ENCODE measurements around the gene PTPN3. TPM values are rescaled to one million over a fixed set of nuclear protein-coding genes. Genes with fewer than 3 reads are reported as not detected.
A peak's percentile ranks its signal among the peaks of the same experiment; 100 is the strongest.

The PTPN3 gene
- polyA plus RNA-seq, 1 donor (not counting 4 experiments of a cell fraction or from before 2014, with no cell fraction given): 19.9 TPM

DNA sequence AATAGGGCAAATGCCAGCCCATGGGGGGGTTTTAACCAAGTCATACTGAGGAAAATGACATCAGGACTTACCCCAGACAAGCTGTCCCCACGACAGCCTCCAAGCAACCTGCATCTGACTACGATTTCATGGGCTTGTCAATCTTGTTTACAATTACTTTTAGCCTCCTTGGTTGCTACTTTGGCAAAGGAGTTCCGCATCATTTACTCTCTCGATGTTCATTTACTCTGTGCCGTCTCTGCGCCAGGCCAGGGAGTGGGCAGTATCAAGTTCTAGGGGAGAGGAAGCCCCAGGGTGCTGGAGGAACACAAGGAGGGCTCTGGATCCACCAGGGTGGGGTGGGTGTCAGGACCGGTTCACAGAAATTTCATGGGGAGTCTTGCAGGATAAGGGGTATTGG lies 23.9 kb downstream of the PTPN3 start:
- H3K79me2 ChIP-seq (ENCODE audit: control insufficient read depth, insufficient read depth, low read length): peaks cover 59% of the 10 kb centered on the region

DNA sequence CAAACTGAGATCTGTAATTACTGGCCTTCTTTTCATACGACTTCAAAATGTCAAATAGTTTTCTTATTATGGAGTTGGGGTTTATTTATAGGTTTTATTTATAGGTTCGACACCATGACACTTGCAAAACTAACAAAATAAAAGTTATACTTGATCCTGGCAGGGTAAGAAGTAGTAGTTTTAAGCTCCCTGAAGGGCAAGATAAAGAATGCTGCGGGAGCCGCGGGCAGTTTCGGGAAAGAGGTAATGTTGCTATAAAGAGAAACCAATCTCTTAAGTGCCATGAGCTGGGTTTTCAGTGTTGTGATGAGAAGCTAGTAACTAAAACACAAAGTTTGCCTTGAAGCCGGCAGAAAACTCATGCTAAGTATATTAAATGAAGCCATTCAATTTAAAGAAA lies 24.8 kb downstream of the PTPN3 start:
- peaks cover 71% of the 10 kb centered on the region for H3K4me1 ChIP-seq (ENCODE audit: control insufficient read depth, extremely low read depth, insufficient read depth, low read length)

More for the DNA sequence above, 23.9 kb downstream of the PTPN3 start:
- Histone ChIP-seq H3K9me1 (ENCODE audit: control insufficient read depth, extremely low read depth, insufficient read depth, low read length) (no peaks in the 10 kb centered on the region), H3K27me3 (ENCODE audit: control insufficient read depth, extremely low read depth, insufficient read depth, low read length) (no peaks in the 10 kb centered on the region), H3K27ac (ENCODE audit: control insufficient read depth, insufficient read depth, low read length) (peak overlapping the region; percentile 77), H3K4me2 (ENCODE audit: control insufficient read depth, extremely low read depth, insufficient read depth, low read depth, low read length) (peak overlapping the region; percentile 78), H4K20me1 (ENCODE audit: control insufficient read depth, extremely low read depth, insufficient read depth, low read length) (no peaks in the 10 kb centered on the region), H3K36me3 (ENCODE audit: control insufficient read depth in 2 of 2, extremely low read depth in 1 of 2, insufficient read depth in 2 of 2, low read length in 2 of 2) (peaks cover 0 to 6% of the 10 kb centered on the region in 2 experiments), H3K4me3 (ENCODE audit: control insufficient read depth in 2 of 3, extremely low read depth in 1 of 3, insufficient read depth in 2 of 3, low read depth in 1 of 3, low read length in 3 of 3) (no peak overlapping the region), H3K4me1 (ENCODE audit: control insufficient read depth, extremely low read depth, insufficient read depth, low read length) (peaks cover 64% of the 10 kb centered on the region), H2AFZ (ENCODE audit: control insufficient read depth, low read length) (no peak overlapping the region), H3K9ac (ENCODE audit: control insufficient read depth, extremely low read depth, insufficient read depth, low read length) (peak overlapping the region; percentile 69), H3K9me3 (ENCODE audit: control insufficient read depth, low read depth, low read length) (no peaks in the 10 kb centered on the region)
- dilution Hi-C loops (cut with MboI; ENCODE audit: extremely low pct_ligation_motif_present, low sequenced_read_pairs): no loop called here
- DNase-seq (ENCODE audit: low read depth, low spot score): no peak
- TF ChIP-seq, protein P1, sequence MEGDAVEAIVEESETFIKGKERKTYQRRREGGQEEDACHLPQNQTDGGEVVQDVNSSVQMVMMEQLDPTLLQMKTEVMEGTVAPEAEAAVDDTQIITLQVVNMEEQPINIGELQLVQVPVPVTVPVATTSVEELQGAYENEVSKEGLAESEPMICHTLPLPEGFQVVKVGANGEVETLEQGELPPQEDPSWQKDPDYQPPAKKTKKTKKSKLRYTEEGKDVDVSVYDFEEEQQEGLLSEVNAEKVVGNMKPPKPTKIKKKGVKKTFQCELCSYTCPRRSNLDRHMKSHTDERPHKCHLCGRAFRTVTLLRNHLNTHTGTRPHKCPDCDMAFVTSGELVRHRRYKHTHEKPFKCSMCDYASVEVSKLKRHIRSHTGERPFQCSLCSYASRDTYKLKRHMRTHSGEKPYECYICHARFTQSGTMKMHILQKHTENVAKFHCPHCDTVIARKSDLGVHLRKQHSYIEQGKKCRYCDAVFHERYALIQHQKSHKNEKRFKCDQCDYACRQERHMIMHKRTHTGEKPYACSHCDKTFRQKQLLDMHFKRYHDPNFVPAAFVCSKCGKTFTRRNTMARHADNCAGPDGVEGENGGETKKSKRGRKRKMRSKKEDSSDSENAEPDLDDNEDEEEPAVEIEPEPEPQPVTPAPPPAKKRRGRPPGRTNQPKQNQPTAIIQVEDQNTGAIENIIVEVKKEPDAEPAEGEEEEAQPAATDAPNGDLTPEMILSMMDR (optimal IDR thresholded peaks at IDR 0.05 in 1 of 3, IDR thresholded peaks at IDR 0.05 in 1 of 3, conservative IDR thresholded peaks at IDR 0.05 in 1 of 3; ENCODE audit: extremely low read depth in 1 of 3, insufficient read depth in 2 of 3, low read length in 3 of 3): no peak
- no peak for TF ChIP-seq EZH2 (IDR thresholded peaks at IDR 0.05; ENCODE audit: low read length)
- FAIRE-seq: no peak

More for the DNA sequence above, 24.8 kb downstream of the PTPN3 start:
- H3K4me3 ChIP-seq (ENCODE audit: control insufficient read depth in 2 of 3, extremely low read depth in 1 of 3, insufficient read depth in 2 of 3, low read depth in 1 of 3, low read length in 3 of 3): peak overlapping the region in 2 of 3 experiments; percentile 3 to 39
- H3K9ac ChIP-seq (ENCODE audit: control insufficient read depth, extremely low read depth, insufficient read depth, low read length): peak overlapping the region; percentile 69
- TF ChIP-seq EZH2 (IDR thresholded peaks at IDR 0.05; ENCODE audit: low read length): no peak
- TF ChIP-seq, protein P1 (optimal IDR thresholded peaks at IDR 0.05 in 1 of 3, IDR thresholded peaks at IDR 0.05 in 1 of 3, conservative IDR thresholded peaks at IDR 0.05 in 1 of 3; ENCODE audit: extremely low read depth in 1 of 3, insufficient read depth in 2 of 3, low read length in 3 of 3): no peak
- dilution Hi-C loops (cut with MboI; ENCODE audit: extremely low pct_ligation_motif_present, low sequenced_read_pairs): no loop called here
- peak; percentile 34 for FAIRE-seq
- H4K20me1 ChIP-seq (ENCODE audit: control insufficient read depth, extremely low read depth, insufficient read depth, low read length): no peaks in the 10 kb centered on the region
- H3K79me2 ChIP-seq (ENCODE audit: control insufficient read depth, insufficient read depth, low read length): peaks cover 58% of the 10 kb centered on the region
- no peaks in the 10 kb centered on the region for H3K9me1 ChIP-seq (ENCODE audit: control insufficient read depth, extremely low read depth, insufficient read depth, low read length)
- H3K4me2 ChIP-seq (ENCODE audit: control insufficient read depth, extremely low read depth, insufficient read depth, low read depth, low read length): peak overlapping the region; percentile 78
- peak overlapping the region; percentile 3 for H2AFZ ChIP-seq (ENCODE audit: control insufficient read depth, low read length)
- H3K9me3 ChIP-seq (ENCODE audit: control insufficient read depth, low read depth, low read length): no peaks in the 10 kb centered on the region
- H3K27me3 ChIP-seq (ENCODE audit: control insufficient read depth, extremely low read depth, insufficient read depth, low read length): no peaks in the 10 kb centered on the region
- no peak for DNase-seq (ENCODE audit: low read depth, low spot score)
- H3K36me3 ChIP-seq (ENCODE audit: control insufficient read depth in 2 of 2, extremely low read depth in 1 of 2, insufficient read depth in 2 of 2, low read length in 2 of 2): peaks cover 0 to 6% of the 10 kb centered on the region in 2 experiments
- H3K27ac ChIP-seq (ENCODE audit: control insufficient read depth, insufficient read depth, low read length): peak overlapping the region; percentile 77
